Stimulated activated CD8-positive, alpha-beta memory T cell treated with anti-CD3 and anti-CD28 coated beads, Interleukin-2, amount 100 ng/mL, for 1 hour (primary cell): Measurements from ENCODE around the gene RAB10.
"Not testable (repeated sequence)": the region's sequence is repeated elsewhere in the genome, so short reads cannot be mapped to it uniquely, and the experiment has no call there.

ENCODE experiments used
- DNase-seq, 2 donors: peaks; one replicate each; pipeline ENCODE4 v3.0.0-alpha.2; 2020; ENCODE audit warnings: low read depth in 2 of 2

Gene RAB10

DNA sequence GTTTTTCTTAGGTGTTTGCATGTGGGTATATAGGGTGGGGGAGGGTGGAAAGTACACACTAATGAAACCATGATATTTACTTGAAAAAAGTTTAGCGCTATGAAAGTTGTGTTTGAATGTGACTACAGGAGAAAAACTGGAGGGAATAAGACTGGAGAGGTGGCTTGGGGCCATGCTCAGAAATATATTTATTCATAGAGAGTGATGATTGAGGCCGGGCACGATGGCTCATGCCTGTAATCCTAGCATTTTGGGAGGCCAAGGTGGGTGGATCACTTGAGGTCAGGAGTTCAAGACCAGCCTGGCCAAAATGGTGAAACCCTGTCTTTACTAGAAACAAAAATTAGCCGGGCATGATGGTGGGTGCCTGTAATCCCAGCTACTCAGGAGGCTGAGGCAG lies 55.0 kb downstream of the RAB10 start:
- DNase-seq = not testable (repeated sequence)

DNA sequence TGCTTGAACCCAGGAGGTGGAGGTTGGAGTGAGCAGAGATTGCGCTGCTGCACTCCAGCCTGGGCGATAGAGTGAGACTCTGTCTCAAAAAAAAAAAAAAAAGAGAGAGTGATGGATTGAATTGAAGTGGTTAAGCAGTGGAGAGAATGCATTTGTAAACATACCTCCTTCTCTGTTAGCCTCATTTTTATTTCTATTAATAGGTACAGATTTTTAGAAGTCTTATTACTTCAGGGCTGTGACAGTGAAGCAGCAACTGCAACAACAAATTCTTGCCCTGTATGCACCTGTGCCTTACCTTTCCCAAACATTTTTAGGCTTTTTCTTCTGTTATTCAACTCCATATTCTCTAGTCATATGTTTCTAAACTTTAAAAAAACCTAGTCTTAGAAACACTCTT lies 55.5 kb downstream of the RAB10 start:
- DNase-seq = no peak

DNA sequence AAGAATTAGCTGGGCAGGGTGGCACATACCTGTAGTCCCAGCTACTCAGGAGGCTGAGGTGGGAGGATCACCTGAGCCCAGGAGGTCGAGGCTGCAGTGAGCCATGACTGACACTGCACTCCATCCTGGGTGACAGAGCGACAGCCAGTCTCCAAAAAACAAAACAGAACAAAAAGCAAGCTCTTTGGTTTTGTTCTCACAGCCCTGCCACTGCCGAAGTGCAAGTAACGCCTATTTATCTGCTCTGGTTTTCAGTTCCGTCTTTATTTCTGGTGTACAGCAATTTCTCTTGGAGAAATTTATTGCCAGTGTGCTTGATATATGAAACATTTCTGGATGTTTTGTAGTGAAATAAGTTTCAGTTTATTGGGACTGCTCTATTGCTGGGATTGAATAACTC lies 61.9 kb downstream of the RAB10 start:
- no peak for DNase-seq

DNA sequence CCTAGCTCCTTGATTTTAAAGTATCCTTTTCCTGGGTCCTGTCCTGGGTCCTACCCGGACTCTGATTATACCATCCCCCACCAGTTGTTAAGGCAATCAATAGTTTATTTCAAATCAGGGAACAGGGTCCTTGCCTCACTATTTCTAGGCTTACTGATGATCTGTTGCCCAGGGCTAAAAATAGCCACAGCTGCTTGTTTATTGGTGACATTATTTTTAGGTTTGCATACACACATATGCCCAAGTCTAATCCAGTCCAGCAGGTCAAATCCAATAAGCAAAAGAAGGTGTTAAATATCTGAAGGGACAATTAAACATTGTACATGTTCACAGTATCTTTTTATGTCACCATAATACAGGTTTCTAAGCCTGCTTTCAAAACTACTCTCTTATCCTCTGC lies 66.0 kb downstream of the RAB10 start:
- DNase-seq = no peak

DNA sequence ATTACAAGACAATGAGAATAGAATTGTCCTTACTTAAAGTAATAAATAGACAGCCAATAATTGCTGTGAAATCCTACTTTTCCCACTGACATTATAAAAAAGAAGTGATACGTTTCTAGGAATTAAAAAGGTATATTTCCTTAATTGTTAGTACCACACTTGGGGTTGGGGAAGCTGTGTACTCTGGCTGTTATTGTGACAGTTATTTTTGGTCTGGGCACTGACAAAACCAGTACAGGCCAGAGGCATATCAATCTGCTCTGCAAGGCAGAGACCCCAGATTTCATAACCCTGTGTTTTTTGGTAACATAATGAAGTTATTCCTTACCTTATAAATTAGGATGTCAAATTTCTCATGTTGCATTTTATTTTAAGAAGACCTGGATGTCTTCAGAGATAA lies 66.5 kb downstream of the RAB10 start:
- no peak for DNase-seq

DNA sequence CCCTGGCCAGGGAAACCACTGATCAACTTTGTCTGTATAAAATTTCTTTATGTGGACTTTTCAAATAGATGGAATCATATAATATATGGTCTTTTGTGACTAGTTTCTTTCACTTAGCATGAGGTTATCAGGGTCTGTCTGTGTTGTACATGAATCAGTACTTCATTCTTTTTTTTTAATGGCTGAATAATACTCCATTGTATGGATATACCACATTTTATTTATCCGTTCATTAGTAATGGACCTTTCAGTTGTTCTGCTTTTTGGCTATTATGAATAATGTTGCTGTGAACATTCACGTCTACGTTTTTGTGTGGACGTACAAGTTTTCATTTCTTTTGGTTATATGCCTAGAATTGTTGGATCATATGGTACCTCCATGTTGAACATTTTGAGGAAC lies 69.9 kb downstream of the RAB10 start:
- DNase-seq = no peak

DNA sequence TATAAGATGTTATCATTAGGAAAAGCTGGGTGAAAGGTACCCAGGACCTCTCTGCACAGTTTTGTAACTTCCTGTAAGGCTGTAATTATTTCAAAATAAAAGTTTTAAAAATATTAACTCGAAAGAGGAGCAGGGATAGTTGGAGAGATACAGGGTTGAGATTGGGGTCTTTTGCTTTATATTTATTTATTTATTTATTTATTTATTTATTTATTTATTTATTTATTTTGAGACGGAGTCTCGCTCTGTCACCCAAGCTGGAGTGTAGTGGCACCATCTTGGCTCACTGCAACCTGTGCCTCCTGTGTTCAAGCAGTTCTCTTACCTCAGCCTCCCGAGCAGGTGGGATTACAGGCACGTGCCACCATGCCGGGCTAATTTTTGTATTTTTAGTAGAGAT lies 74.8 kb downstream of the RAB10 start:
- not testable (repeated sequence) for DNase-seq

DNA sequence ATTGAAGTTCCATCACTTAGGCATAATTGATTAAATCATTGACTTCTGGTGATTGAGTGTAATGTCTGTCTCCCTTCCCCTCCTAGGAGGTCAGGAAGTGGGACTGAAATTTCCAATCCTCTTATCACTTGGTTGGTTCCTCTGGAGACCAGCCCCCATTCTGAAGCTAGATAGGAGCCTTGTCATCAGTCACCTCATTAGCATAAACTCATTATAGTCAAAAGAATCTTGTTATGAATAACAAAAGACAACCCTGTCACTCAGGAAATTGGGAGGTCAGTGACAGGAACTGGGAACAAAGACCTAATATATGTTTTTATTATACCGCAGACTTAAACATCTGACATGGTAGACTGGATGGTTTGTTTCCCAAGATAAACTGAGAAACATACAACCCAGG lies 78.3 kb downstream of the RAB10 start:
- DNase-seq = no peak

DNA sequence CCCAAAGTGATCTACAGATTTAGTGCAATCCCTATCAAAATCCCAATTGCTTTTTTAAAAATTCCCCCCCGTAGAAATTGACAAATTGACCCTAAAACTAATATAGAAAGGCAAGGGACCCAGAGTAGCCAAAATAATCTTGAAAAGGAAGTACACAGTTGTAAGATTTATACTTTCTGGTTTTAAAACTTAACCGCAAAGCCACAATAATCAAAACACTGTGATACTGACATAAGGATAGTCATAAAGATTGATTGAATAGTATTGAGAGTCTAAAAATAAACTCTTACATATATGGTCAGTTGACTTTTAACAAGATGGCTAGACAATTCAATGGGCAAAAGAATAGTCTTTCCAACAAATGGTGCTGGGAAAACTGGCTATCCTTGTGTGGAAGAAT lies 80.3 kb downstream of the RAB10 start:
- no peak for DNase-seq

DNA sequence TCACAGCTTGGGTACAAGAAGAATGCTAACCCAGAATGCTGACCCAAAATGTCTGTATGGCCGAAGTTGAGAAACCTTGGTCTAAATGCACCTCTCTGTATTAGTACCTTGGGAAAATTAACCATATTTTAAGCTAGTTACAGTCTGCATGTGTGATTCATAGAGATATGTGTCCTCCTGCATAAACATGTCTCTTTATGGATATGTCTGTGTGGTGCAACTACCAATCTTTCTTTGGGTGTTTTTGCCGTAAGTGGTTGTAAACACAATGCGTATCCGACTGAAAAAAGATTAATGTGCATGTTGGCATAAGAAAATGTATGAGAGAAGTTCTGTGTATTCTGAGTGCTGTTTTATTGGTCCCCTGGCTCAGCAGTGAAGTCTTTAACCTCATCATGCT lies 84.8 kb downstream of the RAB10 start:
- DNase-seq = no peak

DNA sequence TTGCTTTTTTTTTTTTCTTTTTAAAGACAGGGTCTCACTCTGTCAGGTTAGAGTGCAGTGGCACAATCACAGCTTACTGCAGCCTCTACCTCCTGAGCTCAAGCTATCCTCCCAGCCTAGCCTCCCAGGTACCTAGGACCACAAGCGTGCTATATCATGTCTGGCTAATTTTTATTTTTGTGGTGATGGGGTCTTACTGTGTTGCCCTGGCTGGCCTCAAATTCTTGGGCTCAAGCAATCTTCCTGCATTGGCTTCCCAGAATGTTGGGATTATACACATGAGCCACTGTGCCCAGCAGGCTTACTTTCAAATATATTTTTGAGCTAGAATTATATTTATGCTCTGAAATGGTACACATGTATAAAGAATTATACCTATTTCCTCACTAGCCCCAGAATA lies 85.6 kb downstream of the RAB10 start:
- no peak for DNase-seq

DNA sequence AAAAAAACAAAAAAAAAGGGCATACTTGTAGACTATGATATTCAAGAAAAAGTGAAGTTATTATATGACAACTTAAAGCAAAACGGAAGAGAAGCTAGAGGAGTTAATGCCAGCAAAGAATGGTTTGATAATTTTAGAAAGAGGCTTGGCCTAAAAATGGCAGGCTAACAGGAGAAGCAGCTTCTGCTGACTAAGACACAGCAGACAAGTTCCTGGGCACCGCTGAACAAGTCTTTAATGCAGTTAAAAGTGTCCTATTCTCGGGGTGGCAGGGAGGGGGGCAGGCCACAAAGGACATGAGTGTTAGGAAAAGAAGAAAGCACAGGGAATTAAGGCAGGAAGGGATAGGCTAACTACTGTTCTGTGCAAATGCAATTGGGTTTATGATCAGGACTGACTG lies 88.7 kb downstream of the RAB10 start:
- no peak for DNase-seq

DNA sequence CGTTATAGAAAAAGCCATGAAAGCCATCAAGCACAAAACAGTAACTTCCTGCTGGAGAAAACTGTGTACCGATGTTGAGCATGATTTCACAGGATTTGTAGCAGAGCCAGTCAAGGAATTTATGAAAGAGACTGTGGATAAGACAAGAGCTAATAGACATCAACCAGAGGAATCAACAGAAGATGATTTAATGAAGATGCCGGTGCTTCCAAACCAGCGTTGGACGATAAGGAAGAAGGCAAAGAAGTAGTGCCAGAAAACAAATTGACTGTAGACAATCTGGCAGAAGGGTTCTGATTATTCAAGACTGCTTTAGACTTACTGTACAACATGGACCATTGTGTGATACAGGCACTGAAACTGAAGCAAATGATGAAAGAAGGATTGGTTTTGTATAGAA lies 89.5 kb downstream of the RAB10 start:
- no peak for DNase-seq

DNA sequence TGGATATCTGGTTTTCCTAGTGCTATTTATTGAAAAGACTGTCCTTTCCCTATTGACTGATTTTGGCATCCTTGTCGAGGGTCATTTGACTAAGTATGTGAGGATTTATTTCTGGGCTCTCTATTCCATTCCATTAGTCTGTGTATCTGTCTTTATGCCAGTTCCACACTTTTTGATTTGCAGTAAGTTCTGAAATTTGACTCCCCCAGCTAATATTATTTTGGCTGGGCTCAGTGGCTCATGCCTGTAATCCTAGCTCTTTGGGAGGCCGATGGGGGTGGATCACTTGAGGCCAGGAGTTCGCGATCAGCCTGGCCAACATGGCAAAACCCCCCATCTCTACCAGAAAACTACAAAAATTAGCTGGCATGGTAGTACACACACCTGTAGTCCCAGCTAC lies 92.2 kb downstream of the RAB10 start:
- DNase-seq = no peak

DNA sequence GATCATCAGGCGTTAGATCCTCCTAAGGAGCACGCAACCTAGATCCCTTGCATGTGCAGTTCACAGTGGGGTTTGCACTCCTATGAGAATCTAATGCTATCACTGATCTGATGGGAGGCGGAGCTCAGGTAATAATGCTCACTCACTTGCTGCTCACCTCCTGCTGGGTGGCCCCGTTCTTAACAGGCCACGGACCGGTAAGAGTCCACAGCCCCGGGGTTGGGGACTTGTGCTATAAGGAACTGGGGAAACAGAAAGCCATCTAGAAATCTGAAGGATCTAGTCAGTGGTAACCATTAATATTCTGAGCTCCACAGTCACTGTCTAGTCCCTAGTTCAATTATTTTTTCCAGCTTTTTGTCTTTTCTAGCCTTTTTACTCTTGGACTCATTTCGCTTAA lies 94.3 kb downstream of the RAB10 start:
- no peak for DNase-seq

DNA sequence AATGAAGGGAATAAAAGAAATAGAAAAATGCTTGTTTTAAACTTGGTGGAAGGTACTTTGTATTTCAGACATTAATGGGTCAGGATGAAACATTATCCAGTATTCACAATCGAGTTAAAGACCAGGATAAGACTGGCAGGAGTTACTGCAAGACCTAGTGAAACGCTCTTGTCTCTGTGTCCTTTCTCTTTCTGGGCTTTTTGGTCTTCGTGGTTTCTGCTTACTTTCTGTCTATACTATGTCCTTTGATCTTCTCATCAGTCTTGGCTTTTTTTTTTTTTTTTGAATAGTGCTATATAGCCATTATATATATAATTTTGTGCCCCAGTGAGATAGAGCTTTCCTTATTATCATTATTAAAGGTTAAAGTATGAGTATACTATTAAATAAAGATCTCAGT lies 96.9 kb downstream of the RAB10 start:
- DNase-seq = no peak

DNA sequence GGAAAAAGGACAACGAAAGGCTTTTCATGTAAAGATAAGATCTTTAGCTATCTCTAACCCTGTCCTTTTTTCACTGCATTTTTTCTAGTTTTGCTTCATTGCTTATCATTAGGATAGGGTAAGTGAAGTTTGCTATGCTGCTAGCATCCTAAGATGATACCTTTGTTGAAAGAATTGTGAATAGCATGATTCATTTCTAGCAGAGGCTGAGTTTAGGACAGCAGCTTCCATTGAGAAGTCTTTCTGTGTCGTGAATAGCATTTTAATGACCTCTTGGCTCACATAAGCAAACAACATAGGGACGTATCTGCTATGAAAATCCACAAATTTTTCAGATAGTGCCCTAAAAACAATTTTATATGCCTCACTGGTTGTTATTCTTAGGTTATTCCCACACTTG lies 102.6 kb downstream of the RAB10 start:
- no peak for DNase-seq

DNA sequence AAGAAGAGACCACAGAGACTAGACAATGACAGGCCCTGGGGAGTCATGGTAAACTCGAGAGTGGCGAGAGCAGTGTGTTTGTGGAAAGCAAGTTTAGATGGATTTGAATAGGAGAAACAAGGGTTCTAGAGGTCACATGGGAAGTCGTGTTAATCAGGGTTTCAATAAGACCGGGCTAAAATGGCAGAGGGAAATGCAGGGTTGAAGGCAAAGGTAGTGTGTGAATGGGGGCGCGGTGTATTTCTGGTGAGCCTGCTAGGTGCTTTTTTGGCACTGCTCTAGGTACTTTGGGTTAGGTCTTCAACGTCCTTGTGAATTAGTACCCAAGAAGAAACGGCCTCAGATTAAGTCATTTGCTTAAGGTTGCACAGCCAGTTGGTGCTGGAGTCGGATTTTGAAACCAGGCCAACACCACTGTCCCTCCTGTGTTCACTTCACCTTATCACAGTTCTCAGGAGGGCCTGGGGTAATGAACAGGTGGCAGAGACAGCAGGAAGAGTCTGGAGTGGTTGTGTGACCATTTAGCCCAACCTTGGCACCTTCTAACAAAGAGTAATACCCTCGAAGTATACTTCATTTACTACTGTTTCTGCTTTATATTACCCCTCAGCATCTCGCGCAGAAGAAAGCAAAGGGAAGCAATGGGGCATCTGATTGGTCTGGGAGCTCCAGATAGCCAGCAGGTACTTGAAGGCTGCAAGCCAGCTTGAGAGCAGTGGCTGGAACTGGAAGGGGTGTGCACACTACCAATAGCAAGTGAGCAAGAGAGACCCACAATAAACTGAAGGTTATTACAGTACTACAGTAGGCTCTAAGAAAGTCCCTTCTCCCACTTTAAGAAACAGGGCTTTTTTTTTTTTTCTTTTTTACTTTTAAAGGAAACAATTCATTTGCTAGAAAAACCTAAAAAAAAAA lies 105.6 kb downstream of the RAB10 start:
- no peak for DNase-seq

DNA sequence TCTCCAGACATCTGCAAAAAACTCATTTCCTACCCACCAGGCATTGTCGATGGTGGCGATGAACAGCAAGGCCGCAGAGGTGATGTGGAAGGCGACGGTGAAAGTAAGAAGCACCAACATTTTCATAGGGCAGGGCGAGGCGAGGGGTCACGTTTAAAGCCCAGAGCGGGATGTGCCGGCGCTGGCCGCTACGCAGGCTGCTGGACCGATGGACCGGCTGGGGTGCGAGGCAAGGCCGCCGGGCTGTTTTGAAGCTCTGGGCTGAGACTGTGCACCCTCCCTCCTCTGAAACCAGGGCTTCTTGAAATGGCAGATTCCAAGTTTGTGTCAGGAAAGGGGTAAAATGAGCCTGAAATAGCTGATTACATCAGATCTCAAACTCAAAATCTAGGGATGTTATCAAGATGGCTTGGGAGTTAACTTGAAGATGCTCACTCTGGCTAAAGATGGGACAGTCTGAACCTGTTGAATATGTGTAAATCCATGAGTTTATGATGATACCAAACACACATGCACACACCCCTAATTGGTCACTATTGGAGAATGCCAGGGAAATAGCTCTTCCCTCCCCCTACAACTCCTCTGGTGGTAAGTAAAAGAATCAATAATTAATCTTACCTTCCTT lies 107.4 kb downstream of the RAB10 start:
- no peak for DNase-seq

DNA sequence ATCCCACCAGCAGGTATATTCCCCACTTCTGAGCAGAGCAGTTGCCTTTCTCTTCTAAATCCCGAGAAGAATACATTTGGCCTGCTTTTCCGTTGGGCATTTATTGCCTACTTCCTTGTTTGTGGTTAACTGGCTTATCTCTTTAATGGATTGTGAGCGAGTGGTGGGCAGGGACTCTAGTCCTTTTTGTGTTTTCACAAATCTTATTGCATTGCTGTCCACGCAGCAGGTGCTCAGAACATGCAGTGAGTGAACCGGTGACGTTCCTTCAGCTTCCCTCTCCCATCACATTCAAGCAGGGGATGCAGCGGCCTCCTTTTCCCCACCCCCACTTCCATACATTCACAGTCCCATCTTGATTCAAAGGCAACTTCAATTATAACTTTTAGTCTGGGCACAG lies 110.1 kb downstream of the RAB10 start:
- no peak for DNase-seq

DNA sequence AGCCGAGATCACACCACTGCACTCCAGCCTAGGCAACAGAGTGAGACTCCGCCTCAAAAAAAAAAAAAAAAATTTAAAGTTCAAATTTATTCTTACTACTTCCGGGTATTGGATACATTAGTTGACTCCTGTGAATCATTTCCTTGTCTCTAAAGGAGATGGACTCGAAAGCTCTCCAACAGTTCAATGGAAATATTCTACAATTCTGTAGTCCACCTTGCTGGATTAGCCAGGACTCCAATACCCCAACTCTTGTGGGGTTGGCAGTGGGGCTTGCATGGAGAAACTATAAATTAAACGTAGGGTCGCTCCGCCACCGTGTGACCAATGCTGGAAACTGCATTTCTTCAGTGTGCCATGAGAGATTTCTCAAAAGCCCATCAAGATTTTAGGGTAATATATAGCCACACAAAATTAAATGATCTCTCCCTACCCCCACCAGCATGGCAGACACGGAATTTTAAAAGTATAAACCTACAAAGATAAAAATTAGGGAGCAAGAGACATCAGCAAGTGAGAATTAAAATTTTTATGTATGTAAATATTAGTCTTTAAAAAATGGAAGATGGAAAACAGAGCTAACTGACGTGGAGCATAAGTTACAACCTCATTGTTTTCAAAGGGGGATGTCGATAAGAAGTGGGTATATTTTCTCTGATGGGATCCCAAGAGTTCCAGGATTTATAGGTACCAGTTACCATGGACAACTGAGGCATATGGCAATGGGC lies 111.2 kb downstream of the RAB10 start:
- DNase-seq = peak; percentile 29 to 38

DNA sequence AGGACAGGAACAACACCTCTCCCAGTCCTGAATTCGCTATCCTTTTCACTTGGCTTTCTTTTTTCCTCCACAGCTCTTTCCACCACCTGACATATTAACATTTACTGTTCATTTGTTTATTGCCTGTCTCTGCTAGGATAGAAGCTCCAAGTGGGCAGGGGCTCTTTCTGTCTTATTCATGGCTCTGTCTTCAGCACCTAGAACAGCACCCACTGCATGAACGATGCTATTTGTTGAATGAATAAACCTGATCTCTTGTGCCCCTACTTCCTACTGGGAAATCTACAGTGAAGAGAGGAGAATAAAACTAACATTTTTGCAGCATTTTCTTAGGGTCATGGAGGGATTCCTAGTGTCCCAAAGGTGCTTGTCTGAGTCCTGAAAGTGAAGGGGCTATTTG lies 114.6 kb downstream of the RAB10 start:
- no peak for DNase-seq

DNA sequence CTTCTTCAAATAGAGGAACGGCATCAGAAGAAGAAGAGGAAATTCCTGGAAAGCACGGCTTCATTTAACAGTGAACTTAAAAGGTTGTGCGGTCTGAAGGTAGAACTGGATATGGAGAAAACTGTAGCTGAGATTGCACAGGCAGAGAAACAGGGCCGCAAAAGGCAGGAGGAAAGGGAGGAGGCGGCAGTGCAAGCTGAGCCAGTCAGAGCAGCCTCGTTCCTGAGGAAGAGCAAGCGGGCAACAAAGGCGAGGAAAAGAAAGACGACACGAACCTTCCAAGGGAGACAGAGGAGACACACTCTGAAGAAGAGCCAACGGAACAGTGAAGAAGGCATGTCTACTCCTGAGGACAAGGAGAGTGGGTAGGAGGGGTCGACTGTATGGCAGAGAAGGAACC lies 116.4 kb downstream of the RAB10 start:
- DNase-seq = no peak
